Measurements from ENCODE around the gene AS3MT.
"Not testable (repeated sequence)": the region's sequence is repeated elsewhere in the genome, so short reads cannot be mapped to it uniquely, and the experiment has no call there.

The AS3MT gene

DNA sequence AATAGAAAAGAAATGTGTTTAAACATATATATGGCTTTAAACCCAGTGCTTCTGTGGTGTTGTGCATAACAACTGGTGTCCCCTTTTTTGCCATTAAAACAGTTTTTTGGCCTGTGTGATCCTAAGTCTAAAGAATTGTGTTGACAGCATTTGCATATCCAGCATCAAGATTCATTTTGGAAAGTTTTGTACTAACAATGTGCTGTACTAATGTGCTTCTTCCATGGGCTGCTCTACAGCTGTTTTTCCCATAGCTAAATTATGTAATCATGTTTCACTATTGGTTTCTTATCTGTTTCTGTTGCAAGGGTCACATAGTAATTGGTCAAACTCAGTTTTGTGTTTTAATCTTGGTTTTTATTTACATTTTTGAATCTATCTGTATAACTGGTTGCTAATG is 54.3 kb downstream of the AS3MT start:
- DNase-seq = no peak

DNA sequence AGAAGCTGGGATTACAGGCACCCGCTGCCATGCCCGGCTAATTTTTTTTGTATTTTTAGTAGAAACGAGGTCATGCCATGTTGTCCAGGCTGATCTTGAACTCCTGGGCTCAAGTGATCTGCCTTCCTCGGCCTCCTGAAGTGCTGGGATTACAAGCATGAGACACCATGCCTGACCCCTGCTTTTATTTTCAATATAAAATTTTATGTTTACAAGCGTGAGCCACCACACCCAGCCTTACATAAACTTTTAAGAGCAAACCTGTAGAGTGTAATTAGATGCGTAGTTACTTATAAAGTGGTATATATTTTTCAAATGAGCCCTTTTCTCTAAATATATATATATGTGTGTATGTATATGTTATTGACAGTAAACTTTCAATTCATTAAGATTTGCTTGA is 57.6 kb downstream of the AS3MT start:
- no peak for DNase-seq

DNA sequence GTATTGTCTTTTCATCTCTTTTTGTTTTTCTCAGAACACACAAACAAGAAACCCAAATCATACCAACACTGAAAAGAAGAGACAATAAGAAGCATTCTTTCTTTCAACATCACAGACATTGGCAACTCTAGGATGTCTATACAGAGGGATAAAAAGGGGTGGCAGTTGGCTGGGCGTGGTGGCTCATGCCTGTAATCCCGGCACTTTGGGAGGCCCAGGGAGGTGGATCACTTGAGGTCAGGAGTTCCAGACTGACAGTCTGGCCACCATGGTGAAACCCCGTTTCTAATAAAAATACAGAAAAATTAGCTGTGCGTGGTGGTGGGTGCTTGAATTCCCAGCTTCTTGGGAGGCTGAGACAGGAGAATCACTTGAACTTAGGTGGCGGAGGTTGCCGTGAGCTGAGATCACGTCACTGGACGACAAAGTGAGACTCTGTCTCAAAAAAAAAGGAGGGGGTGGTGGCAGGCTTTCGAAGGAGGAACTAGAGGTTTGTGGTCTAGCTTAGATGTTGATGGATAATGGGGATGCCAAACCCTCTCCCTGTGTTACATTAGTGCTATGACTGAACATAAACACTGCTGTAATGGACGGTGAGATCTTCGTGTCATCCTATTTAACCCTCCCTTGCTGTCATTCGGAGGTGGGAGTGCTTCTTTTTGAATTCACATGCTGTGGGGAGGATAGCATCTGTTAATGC is 58.2 kb downstream of the AS3MT start:
- no peak for DNase-seq

DNA sequence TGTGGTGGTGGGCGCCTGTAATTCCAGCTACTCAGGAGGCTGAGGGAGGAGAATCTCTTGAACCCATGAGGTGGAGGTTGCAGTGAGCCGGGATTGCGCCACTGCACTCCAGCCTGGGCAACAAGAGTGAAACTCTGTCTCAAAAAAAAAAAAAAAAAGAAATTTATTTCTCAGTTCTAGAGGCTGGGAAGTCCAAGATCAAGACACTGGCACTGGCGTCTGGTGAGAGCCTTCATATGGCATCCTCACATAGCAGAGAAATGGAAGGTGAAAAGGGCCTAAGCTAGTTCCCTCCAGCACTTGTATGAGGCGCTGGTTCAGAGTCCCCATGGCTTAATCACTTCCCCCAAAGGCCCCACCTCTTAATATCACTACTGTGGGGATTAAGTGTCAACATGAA is 59.2 kb downstream of the AS3MT start:
- not testable (repeated sequence) for DNase-seq

DNA sequence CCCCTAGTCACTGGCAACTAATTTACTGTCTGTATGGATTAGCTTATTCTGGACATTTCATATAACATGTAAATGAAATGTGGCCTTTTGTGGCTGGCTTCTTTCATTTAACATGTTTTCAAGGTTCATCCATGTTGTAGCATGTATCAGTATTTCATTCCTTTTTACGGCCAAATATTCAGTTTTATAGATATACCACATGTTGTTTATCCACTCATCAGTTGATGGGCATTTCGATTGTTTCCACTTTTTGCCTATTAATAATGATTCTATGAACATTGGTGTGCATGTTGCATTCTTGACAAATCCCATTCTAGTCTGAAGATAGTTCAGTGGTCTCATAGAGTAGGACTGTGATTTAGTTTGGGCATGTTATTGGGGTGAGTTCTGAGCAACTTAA is 61.5 kb downstream of the AS3MT start:
- DNase-seq = no peak

DNA sequence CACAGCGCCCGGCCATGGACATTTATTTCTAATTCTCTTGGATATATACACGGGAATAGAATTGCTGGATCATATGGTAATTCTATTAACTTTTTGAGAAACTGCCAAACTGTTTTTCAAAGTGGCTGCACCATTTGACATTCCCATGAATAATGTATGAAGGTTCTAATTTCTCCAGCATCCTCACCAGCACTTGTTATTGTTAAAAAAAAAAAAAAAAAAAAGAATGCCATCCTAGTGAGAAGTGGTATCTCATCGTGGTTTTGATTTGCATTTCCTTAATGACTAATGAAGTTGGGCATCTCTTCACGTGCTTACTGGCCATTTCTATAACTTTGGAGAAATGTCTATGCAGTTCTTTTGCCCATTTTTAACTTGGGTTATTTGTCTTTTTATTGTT is 62.4 kb downstream of the AS3MT start:
- DNase-seq = no peak

DNA sequence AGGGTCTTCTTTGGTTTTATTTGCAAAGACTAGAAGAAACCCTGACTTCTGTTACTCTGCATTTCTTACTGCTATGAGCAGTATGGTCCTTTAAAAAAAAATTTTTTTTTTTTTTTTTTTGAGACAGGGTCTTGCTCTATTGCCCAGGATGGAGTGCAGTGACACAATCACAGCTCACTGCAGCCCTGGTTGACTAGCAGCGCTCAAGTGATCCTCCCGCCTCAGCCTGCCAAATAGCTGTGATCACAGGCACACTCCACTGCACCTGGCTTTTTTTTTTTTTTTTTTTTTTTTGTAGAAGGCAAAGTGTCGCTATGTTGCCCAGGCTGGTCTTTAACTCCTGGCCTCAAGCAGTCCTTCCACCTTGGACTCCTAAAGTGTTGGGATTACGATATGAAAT is 66.2 kb downstream of the AS3MT start:
- DNase-seq = no peak

DNA sequence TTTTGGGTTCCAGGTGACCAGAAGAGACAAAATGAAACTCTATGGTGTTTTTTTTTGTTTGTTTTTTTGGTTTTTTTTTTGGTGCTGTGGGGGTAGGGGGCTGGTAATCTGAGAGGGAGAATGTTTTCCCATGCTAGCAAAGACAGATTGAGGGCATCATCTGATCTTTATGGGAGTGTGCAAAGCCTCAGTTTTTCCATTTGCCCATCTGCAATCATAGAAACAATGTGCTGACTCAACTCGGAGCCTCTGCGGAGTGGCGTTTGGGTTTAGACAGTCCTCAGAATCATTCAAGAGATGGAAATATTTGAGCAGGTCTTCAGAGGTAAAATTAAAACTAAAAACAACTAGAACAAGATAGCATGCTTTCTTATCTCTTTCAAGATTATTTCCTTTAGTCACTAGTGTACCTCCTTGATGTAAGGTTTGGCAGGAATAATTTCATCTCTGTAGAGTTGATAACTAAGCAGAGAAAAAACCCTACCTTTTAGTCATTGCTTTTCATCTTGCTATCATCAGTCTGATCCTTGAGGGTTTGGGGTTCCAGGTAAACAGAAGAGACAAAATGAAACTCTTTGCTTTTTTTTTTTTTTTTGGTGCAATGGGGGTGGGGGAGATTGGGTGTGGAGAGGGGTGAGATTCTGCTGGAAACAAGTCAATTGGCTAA is 66.8 kb downstream of the AS3MT start:
- no peak for DNase-seq

DNA sequence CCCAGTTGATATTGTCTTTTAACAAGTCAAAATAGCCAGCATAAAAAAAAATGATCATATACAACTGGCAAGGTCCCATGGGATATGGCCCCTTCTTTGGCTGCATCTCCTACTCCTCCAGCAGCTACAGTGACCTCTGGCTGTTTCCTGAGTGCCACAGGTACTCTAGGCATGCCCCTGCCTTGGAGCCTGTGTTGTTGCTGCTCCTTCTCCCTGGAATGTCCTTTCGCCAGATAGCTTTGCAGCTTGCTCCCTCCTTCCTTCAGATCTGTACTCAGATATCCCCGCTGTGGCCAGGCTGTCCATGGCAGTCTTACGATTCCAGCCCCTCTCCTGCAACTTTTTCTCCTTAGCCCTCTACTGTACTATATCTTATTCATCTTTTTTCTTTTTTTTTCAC is 72.1 kb downstream of the AS3MT start:
- no peak for DNase-seq

DNA sequence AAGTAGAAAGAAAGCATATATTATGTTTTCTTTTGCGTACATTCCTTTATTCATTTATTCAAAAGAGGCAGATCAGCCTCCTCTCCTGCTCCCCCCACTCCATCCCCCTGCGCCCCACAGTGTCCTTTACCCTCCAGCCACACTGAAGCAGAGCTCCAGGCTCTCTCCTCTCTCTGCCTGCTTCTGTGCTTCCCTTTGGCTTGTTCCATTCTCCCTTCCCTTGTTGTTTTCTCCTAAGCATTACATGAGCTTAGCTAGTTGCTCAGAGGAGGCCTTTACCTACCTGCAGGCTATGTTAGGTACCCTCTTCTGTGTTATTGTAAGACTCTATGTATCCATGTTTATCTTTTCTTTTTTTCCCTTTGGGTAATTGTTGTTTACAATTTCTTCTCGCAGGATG is 76.2 kb downstream of the AS3MT start:
- DNase-seq = no peak

DNA sequence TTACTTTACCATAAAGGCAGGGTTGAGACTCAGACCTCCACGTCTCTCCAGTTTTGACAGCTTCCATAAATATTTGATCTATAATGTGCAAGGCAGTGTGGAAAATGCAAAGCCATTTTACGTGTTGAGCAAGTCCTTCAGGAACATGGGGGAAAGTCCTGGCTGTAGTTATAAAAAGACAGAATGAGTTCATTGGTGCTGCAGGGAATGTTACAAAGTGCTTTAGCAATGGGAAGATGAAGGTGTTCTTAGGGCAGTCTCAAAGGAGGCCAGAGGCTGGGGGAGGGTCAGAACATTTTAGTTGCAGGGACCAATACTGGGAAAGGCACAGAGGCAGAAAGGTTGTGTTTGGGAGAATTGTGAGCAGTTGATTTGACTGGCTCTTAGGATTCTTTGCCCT is 76.7 kb downstream of the AS3MT start:
- DNase-seq = no peak

DNA sequence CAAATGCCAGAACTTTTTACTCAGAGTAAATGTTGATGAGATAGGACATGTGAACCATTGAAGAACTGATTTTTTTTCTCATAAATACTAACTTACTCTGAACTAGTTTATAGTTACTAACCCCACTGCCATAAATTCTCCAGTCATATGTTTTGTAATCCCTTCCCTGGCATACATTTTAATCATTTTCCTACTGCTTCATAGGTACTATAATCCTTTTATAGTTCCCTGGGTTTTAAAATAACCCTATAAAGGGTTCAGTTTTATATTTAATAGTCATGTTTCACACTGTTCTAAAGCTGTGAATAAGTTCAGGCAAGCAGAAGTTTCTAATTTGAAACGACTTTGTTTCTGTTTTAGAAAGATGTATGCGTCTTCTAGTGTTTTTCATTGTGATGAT is 77.7 kb downstream of the AS3MT start:
- DNase-seq = no peak

DNA sequence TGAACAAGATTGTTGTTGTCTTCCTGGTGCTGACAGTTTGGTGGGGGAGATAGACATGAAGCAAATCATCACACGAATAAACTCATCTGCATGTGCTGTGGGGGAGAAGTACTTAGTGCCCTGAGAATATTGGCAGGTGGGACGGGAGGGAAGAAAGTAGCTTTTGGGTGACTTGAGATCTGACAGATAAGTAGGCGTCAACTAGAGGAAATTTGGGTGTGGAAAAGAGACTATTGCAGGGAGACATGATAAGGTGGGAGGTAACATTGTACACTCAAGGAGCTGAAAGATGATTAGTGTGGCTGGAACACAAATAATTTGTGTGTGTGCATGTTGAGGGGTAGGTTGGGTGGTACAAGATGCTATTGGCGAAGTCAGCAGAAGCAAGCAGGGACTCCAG is 78.9 kb downstream of the AS3MT start:
- no peak for DNase-seq

DNA sequence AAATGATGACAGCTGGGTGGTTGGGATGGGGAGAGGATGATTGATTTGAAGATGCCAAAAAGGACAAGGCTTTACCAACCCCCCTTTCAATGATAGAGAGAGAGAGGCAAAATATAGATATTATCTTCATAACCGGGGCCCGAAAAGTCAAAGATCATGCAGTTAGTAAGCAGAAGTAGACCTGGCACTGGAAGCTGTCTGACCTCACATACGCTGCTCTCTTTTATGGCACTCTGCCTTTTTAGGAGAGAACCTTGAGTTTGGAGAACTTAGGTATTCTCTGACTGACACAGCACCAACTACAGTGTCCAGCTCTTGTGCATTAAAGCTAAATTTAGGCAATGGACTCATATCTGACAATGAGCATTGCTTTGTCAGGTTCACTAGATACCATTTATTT is 79.5 kb downstream of the AS3MT start:
- no peak for DNase-seq

DNA sequence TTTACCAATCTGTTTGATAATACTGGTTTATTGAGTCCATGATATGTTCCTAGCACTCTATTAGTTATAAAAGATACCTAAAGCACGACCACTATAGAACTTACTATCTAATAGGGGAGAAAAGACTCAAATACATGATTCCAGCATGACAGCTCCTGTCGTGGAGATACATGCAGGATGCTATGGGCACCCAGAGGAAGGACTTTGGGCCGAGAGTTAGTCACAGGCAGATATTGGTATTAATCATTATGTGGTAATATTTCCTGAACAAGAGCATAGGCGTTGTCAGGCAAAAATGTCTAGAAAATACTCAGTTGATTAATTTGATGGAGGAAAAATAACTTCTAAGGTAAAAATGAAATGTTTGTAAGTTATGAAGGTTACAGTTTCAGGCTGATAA is 80.6 kb downstream of the AS3MT start:
- DNase-seq = no peak

DNA sequence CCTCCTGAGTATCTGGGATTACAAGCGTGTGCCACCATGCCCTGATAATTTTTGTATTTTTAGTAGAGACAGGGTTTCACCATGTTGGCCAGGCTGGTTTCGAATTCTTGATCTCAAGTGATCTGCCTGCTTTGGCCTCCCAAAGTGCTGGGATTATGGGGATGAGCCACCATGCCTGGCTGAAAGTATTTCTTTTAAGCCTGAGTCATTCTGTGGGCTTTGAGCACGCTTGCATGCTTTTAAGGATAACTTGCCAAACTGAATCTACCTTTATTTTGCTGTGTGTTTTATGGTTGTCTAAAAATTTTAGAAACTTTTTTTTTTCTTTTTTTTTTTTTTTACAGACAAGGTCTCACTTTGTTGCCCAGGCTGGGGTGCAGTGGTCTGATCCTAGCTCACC is 82.0 kb downstream of the AS3MT start:
- no peak for DNase-seq

Data from cortex of kidney (tissue), 1 donor.